Stimulated activated CD4-positive, alpha-beta T cell treated with anti-CD3 and anti-CD28 coated beads, Interleukin-12 subunit alpha, Interleukin-12 subunit beta, amount 100 ng/mL, for 24 hours (primary cell): ENCODE results near the gene CNPY1.

ENCODE experiments used
- DNase-seq, 2 experiments: peaks; one replicate each; pipeline ENCODE4 v3.0.0-alpha.2; 2020; ENCODE audit warnings: low read depth in 2 of 2

Gene CNPY1

GRCh38 chr7:155488483-155489127 lies 57.8 kb downstream of the CNPY1 start:
- no peak for DNase-seq

GRCh38 chr7:155487509-155488482 lies 58.6 kb downstream of the CNPY1 start:
- no peak for DNase-seq

GRCh38 chr7:155486783-155487508 lies 59.4 kb downstream of the CNPY1 start:
- no peak for DNase-seq

GRCh38 chr7:155484483-155485399 lies 61.6 kb downstream of the CNPY1 start:
- no peak for DNase-seq

- DNase-seq, result no peak
These were observed 62.5 kb downstream of the CNPY1 start for GRCh38 chr7:155483868-155484325.

GRCh38 chr7:155483245-155483644 lies 63.1 kb downstream of the CNPY1 start:
- DNase-seq, result no peak

GRCh38 chr7:155482511-155483183 lies 63.7 kb downstream of the CNPY1 start:
- DNase-seq, result no peak

GRCh38 chr7:155481764-155482163 lies 64.6 kb downstream of the CNPY1 start:
- DNase-seq, result no peak

GRCh38 chr7:155477476-155477875 lies 68.9 kb downstream of the CNPY1 start:
- no peak for DNase-seq

GRCh38 chr7:155471718-155472117 lies 74.6 kb downstream of the CNPY1 start:
- DNase-seq, result no peak

- DNase-seq, result no peak
These were observed 75.4 kb downstream of the CNPY1 start for GRCh38 chr7:155470686-155471638.

GRCh38 chr7:155470186-155470487 lies 76.2 kb downstream of the CNPY1 start:
- no peak for DNase-seq

- no peak for DNase-seq
These were observed 76.8 kb downstream of the CNPY1 start for GRCh38 chr7:155469311-155470185.

GRCh38 chr7:155468785-155469148 lies 77.6 kb downstream of the CNPY1 start:
- no peak for DNase-seq

GRCh38 chr7:155467846-155468784 lies 78.2 kb downstream of the CNPY1 start:
- DNase-seq, result no peak

- DNase-seq, result peak in 1 of 2 experiments; percentile 28
These were observed 79.3 kb downstream of the CNPY1 start for GRCh38 chr7:155466814-155467733.
